ENCODE measurements around the gene BCKDK. TPM values are rescaled to one million over a fixed set of nuclear protein-coding genes. Genes with fewer than 3 reads are reported as not detected.

BCKDK gene
- total and polyA plus RNA-seq, 2 of the 8 experiments (the other 6 are each of a cell fraction or from before 2014, with no cell fraction given): 49.6 to 77.1 TPM

DNA sequence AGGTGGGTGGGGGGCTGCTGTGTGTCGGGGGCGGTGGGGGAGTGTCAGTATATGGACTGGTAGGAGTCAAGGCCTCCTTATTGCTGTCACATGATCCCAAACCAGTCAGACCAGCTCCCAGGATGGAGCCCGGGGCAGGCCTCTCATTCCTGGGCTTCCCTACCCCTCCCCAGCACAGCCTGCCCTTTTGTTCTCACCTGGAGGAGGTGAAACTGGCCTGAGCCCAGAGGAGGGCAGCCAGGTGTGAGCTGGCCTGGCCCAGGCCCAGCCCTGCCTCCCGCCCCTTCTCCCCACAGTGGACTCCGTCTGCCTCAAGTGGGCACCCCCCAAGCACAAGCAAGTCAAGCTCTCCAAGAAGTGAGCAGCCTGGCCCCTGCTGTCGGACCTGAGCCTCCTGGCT is 22.7 kb downstream of the BCKDK start (continued):
- TF ChIP-seq RBBP5 (IDR thresholded peaks at IDR 0.05; ENCODE audit: borderline replicate concordance, low read depth, low read length) (no peak), CEBPB (IDR thresholded peaks at IDR 0.05; ENCODE audit: low read depth, low read length) (no peak), RAD21 (IDR thresholded peaks at IDR 0.05 in 1 of 2, conservative IDR thresholded peaks at IDR 0.05 in 1 of 2; ENCODE audit: low read depth in 2 of 2, low read length in 2 of 2) (peak in 1 of 2 experiments; percentile 21; a peak in 1 of 4 replicates), MAFK (IDR thresholded peaks at IDR 0.05; ENCODE audit: low read depth, low read length) (no peak), CHD2 (IDR thresholded peaks at IDR 0.05; ENCODE audit: low read length) (no peak), ASH2L (IDR thresholded peaks at IDR 0.05; ENCODE audit: low read length) (no peak), BCL11A (IDR thresholded peaks at IDR 0.05; ENCODE audit: low read depth in 2 of 2, low read length in 2 of 2) (no peak), TCF12 (IDR thresholded peaks at IDR 0.05; ENCODE audit: low read depth, low read length) (0 out of 2 replicates have a peak, but pooled peaks have one; percentile 34), TAF7 (optimal IDR thresholded peaks at IDR 0.05; ENCODE audit: borderline replicate concordance, low read depth, low read length) (peak; percentile 29), JUN (IDR thresholded peaks at IDR 0.05; ENCODE audit: low read depth, low read length) (no peak), ZNF274 (IDR thresholded peaks at IDR 0.05; ENCODE audit: borderline replicate concordance, extremely low read depth, low read length) (no peak), BRCA1 (IDR thresholded peaks at IDR 0.05; ENCODE audit: low read depth, low read length) (no peak), POLR2AphosphoS5 (IDR thresholded peaks at IDR 0.05; ENCODE audit: low read depth, low read length) (peak; percentile 58; the same call in 1 of the 2 replicates), KDM1A (IDR thresholded peaks at IDR 0.05; ENCODE audit: borderline replicate concordance, low read length) (no peak), POU5F1 (IDR thresholded peaks at IDR 0.05; ENCODE audit: low read depth, low read length) (no peak), YY1 (IDR thresholded peaks at IDR 0.05; ENCODE audit: low read depth, low read length) (no peak), RNF2 (IDR thresholded peaks at IDR 0.05; ENCODE audit: borderline replicate concordance, low read depth, low read length, missing control alignments, poor library complexity, severe bottlenecking) (no peak), SRF (IDR thresholded peaks at IDR 0.05; ENCODE audit: low read depth, low read length) (no peak), POLR2A (IDR thresholded peaks at IDR 0.05; ENCODE audit: control extremely low read depth in 1 of 2, low read depth in 2 of 2, low read length in 2 of 2) (no peak; a peak in 1 of 3 replicates)
- TF ChIP-seq, protein P1, sequence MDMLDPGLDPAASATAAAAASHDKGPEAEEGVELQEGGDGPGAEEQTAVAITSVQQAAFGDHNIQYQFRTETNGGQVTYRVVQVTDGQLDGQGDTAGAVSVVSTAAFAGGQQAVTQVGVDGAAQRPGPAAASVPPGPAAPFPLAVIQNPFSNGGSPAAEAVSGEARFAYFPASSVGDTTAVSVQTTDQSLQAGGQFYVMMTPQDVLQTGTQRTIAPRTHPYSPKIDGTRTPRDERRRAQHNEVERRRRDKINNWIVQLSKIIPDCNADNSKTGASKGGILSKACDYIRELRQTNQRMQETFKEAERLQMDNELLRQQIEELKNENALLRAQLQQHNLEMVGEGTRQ (IDR thresholded peaks at IDR 0.05; ENCODE audit: low read length): peak; percentile 44
- TF ChIP-seq, protein P2, sequence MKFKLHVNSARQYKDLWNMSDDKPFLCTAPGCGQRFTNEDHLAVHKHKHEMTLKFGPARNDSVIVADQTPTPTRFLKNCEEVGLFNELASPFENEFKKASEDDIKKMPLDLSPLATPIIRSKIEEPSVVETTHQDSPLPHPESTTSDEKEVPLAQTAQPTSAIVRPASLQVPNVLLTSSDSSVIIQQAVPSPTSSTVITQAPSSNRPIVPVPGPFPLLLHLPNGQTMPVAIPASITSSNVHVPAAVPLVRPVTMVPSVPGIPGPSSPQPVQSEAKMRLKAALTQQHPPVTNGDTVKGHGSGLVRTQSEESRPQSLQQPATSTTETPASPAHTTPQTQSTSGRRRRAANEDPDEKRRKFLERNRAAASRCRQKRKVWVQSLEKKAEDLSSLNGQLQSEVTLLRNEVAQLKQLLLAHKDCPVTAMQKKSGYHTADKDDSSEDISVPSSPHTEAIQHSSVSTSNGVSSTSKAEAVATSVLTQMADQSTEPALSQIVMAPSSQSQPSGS (IDR thresholded peaks at IDR 0.05; ENCODE audit: low read length): no peak
